Duodenal mucosa (tissue), 2 donors: ENCODE data around the gene XPNPEP3.
A peak's percentile ranks its signal among the peaks of the same experiment; 100 is the strongest.
"Not testable (repeated sequence)": the region's sequence is repeated elsewhere in the genome, so short reads cannot be mapped to it uniquely, and the experiment has no call there.

Experiments
- H3K27ac ChIP-seq: one replicate; pipeline ENCODE4 v1.7.0; 2013; ENCODE audit warnings: low read depth, low read length
- H3K27me3 ChIP-seq, 2 donors: one replicate each; pipeline ENCODE4 v1.7.0; 2013; ENCODE audit warnings: low read length in 2 of 2, control low read depth in 1 of 2; ENCODE audit not compliant: insufficient read depth in 2 of 2, control insufficient read depth in 1 of 2
- H3K36me3 ChIP-seq, 2 donors: one replicate each; pipeline ENCODE4 v1.7.0; 2013; ENCODE audit warnings: low read length in 2 of 2, control low read depth in 1 of 2; ENCODE audit not compliant: insufficient read depth in 2 of 2, control insufficient read depth in 1 of 2
- H3K4me1 ChIP-seq, 2 donors: one replicate each; pipeline ENCODE4 v1.7.0; 2013; ENCODE audit warnings: low read length in 2 of 2, control low read depth in 1 of 2; ENCODE audit not compliant: insufficient read depth in 2 of 2, control insufficient read depth in 1 of 2
- H3K4me3 ChIP-seq, 2 donors: one replicate each; pipeline ENCODE4 v1.7.0; 2013; ENCODE audit warnings: low read length in 2 of 2, low read depth in 1 of 2
- H3K9ac ChIP-seq, 2 donors: one replicate each; pipeline ENCODE4 v1.7.0; 2013; ENCODE audit warnings: low read length in 2 of 2, low read depth in 1 of 2
- H3K9me3 ChIP-seq, 2 donors: one replicate each; pipeline ENCODE4 v1.7.0; 2013; ENCODE audit warnings: low read length in 2 of 2, control low read depth in 1 of 2; ENCODE audit not compliant: control insufficient read depth in 1 of 2

The XPNPEP3 gene

GRCh38 chr22:40826984-40827741, 29.8 kb upstream of the XPNPEP3 start:
- Histone ChIP-seq H3K9ac (no peak overlapping the region), H3K4me1 (peaks cover 8 to 12% of the 10 kb centered on the region in 2 donors), H3K27me3 (no peaks in the 10 kb centered on the region), H3K27ac (no peak overlapping the region), H3K36me3 (peaks cover 14 to 36% of the 10 kb centered on the region in 2 donors), H3K9me3 (no peaks in the 10 kb centered on the region), H3K4me3 (no peak overlapping the region)

GRCh38 chr22:40829131-40829530, 27.8 kb upstream of the XPNPEP3 start:
- no peaks in the 10 kb centered on the region for H3K9me3 ChIP-seq
- H3K27ac ChIP-seq: no peak overlapping the region
- H3K4me3 ChIP-seq: no peak overlapping the region
- no peak overlapping the region for H3K9ac ChIP-seq
- peaks cover 0 to 6% of the 10 kb centered on the region in 2 donors for H3K4me1 ChIP-seq
- H3K27me3 ChIP-seq: no peaks in the 10 kb centered on the region
- H3K36me3 ChIP-seq: peaks cover 14 to 49% of the 10 kb centered on the region in 2 donors

GRCh38 chr22:40834619-40835018, 22.3 kb upstream of the XPNPEP3 start:
- Histone ChIP-seq H3K9ac (no peak overlapping the region), H3K27me3 (no peaks in the 10 kb centered on the region), H3K36me3 (peaks cover 26 to 79% of the 10 kb centered on the region in 2 donors), H3K27ac (no peak overlapping the region), H3K9me3 (no peaks in the 10 kb centered on the region), H3K4me1 (no peaks in the 10 kb centered on the region), H3K4me3 (no peak overlapping the region)

- no peaks in the 10 kb centered on the region for H3K4me1 ChIP-seq
- H3K27me3 ChIP-seq: no peaks in the 10 kb centered on the region
- no peaks in the 10 kb centered on the region for H3K9me3 ChIP-seq
- H3K36me3 ChIP-seq: peaks cover 27 to 78% of the 10 kb centered on the region in 2 donors
- no peak overlapping the region for H3K4me3 ChIP-seq
- no peak overlapping the region for H3K9ac ChIP-seq
- no peak overlapping the region for H3K27ac ChIP-seq
Measured at GRCh38 chr22:40838486-40838885, 18.5 kb upstream of the XPNPEP3 start.

GRCh38 chr22:40844951-40845350, 12.0 kb upstream of the XPNPEP3 start:
- no peaks in the 10 kb centered on the region for H3K27me3 ChIP-seq

GRCh38 chr22:40845816-40846215, 11.1 kb upstream of the XPNPEP3 start:
- not testable (repeated sequence) for H3K27ac ChIP-seq, H3K4me1 ChIP-seq, H3K4me3 ChIP-seq, H3K27me3 ChIP-seq, H3K9me3 ChIP-seq, H3K9ac ChIP-seq
- peaks cover 33 to 78% of the 10 kb centered on the region in 2 donors for H3K36me3 ChIP-seq

More at GRCh38 chr22:40844951-40845350, 12.0 kb upstream of the XPNPEP3 start:
- H3K4me3 ChIP-seq: no peak overlapping the region
- no peak overlapping the region for H3K9ac ChIP-seq
- no peaks in the 10 kb centered on the region for H3K4me1 ChIP-seq
- no peak overlapping the region for H3K27ac ChIP-seq
- peaks cover 33 to 81% of the 10 kb centered on the region in 2 donors for H3K36me3 ChIP-seq
- no peaks in the 10 kb centered on the region for H3K9me3 ChIP-seq

GRCh38 chr22:40853333-40853732, 3.6 kb upstream of the XPNPEP3 start:
- Histone ChIP-seq H3K27me3 (no peaks in the 10 kb centered on the region), H3K9me3 (no peaks in the 10 kb centered on the region), H3K4me1 (peaks cover 37 to 47% of the 10 kb centered on the region in 2 donors), H3K9ac (peak overlapping the region; percentile 9 to 100), H3K36me3 (peaks cover 13 to 23% of the 10 kb centered on the region in 2 donors), H3K27ac (no peak overlapping the region), H3K4me3 (peak overlapping the region in 1 of 2 donors; percentile 30)

GRCh38 chr22:40853961-40854360, 3.0 kb upstream of the XPNPEP3 start:
- Histone ChIP-seq H3K27me3 (no peaks in the 10 kb centered on the region), H3K27ac (no peak overlapping the region), H3K36me3 (peaks cover 9 to 16% of the 10 kb centered on the region in 2 donors), H3K4me3 (peak overlapping the region; percentile 30 to 50), H3K9ac (peak overlapping the region; percentile 9 to 100), H3K9me3 (no peaks in the 10 kb centered on the region), H3K4me1 (peaks cover 37 to 50% of the 10 kb centered on the region in 2 donors)

GRCh38 chr22:40855071-40855978, 1.6 kb upstream of the XPNPEP3 start:
- Histone ChIP-seq H3K4me3 (peak overlapping the region; percentile 82 to 100), H3K36me3 (peaks cover 2 to 7% of the 10 kb centered on the region in 2 donors), H3K27ac (peak overlapping the region; percentile 28), H3K27me3 (no peaks in the 10 kb centered on the region), H3K9ac (peak overlapping the region; percentile 99 to 100), H3K9me3 (no peaks in the 10 kb centered on the region), H3K4me1 (peaks cover 37 to 54% of the 10 kb centered on the region in 2 donors)
